Stomach (tissue), 9 donors: Measurements from ENCODE around the gene ZNF440. TPM values are rescaled to one million over a fixed set of nuclear protein-coding genes. Genes with fewer than 3 reads are reported as not detected.

ENCODE experiments used
- DNase-seq, 2 donors: peaks; one replicate each; pipeline versions ENCODE4 v3.0.0 to v3.0.0-alpha.2; 2013 to 2019
- H3K27ac ChIP-seq, 5 donors: fragments of 200-600 bp in 4 of 5; sonication (generic) in 4 of 5; one replicate each; pipeline ENCODE4 v1.5.1; 2013 to 2019; ENCODE audit warnings: mild to moderate bottlenecking in 1 of 5, moderate library complexity in 1 of 5
- H3K27me3 ChIP-seq, 3 donors: fragments of 200-600 bp; sonication (generic); one replicate each; pipeline ENCODE4 v1.5.1; 2017 to 2019; ENCODE audit warnings: mixed run types in 1 of 3
- H3K36me3 ChIP-seq, 4 donors: fragments of 200-600 bp; sonication (generic); 1 replicate in 3 of 4; 2 replicates in 1 of 4; pipeline ENCODE4 v1.5.1; 2016 to 2019
- H3K4me1 ChIP-seq, 4 donors: fragments of 200-600 bp; sonication (generic); one replicate each; pipeline ENCODE4 v1.5.1; 2016 to 2019
- H3K4me3 ChIP-seq, 4 donors: fragments of 200-600 bp; sonication (generic) in 3 of 4; one replicate each; pipeline ENCODE4 v1.5.1; 2016 to 2019; ENCODE audit warnings: mild to moderate bottlenecking in 1 of 4
- H3K9me3 ChIP-seq, 4 donors: fragments of 200-600 bp; sonication (generic); one replicate each; pipeline ENCODE4 v1.5.1; 2016 to 2019
- CTCF ChIP-seq, 7 experiments: fragments of 450-650 bp in 4 of 7; fragments of 200-600 bp in 3 of 7; sonication (generic) in 3 of 7; IDR thresholded peaks; one replicate each; pipeline ENCODE4 v1.5.1; 2016 to 2019; ENCODE audit warnings: antibody characterized with exemption in 7 of 7, control low read depth in 2 of 7, mild to moderate bottlenecking in 1 of 7
- EP300 ChIP-seq: sonication (generic); formaldehyde crosslinking; IDR thresholded peaks from one replicate; pipeline ENCODE4 v1.6.1; 2017; ENCODE audit warnings: antibody characterized with exemption
- POLR2A ChIP-seq, 4 donors: fragments of 450-650 bp; IDR thresholded peaks; one replicate each; pipeline ENCODE4 v1.6.1; 2016; ENCODE audit warnings: antibody characterized with exemption in 4 of 4, control low read depth in 2 of 4, mild to moderate bottlenecking in 1 of 4, moderate library complexity in 1 of 4
- POLR2AphosphoS5 ChIP-seq, 3 donors: sonication (generic); formaldehyde crosslinking; IDR thresholded peaks; one replicate each; pipeline ENCODE4 v1.6.1; 2016; ENCODE audit warnings: antibody characterized with exemption in 3 of 3
- WGBS, 5 donors: extraction: QIAGEN DNeasy Blood & Tissue Kit in 3 of 5; methylation state at CpG; one replicate each; pipeline versions ENCODE4 v1.1.5 to v1.1.7; 2013 to 2018; 5-methylcytosine and 5-hydroxymethylcytosine counted together
- intact Hi-C: fragments of 100-400 bp; cut with DNase I; formaldehyde crosslinking; loops from one replicate; pipeline ENCODE4 v1.15.1; 2023; ENCODE audit warnings: low total_unique reads
- polyA plus RNA-seq, 3 donors: library from polyadenylated mRNA; stranded (reverse); fragments of 200-250 nt; gene quantifications; one replicate each; pipeline ENCODE4 v1.2.3, GENCODE V29; 2013
- total RNA-seq, 5 donors: library from RNA; depleted of rRNA; stranded (reverse); fragments of >200 nt; gene quantifications; one replicate each; pipeline versions ENCODE4 v1.1.0 to v1.2.3, GENCODE V29; 2014 to 2016
- donor health status: healthy with polysubstance abuse.
- donor health status: Bipolar disorder and iron deficiency.
- donor health status: healthy.

Gene ZNF440
- total and polyA plus RNA-seq, 8 donors = 3.7 to 106 (median 13.8) TPM

- WGBS, 5 donors = 3 to 5% (median 5%) methylated on average over 8 of the region's 8 CpGs
- Histone ChIP-seq H3K9me3 (no peaks in the 10 kb centered on the region), H3K4me1 (peaks cover 10 to 27% (median 23%) of the 10 kb centered on the region in 4 donors), H3K27me3 (no peaks in the 10 kb centered on the region), H3K4me3 (peak overlapping the region in 3 of 4 donors; percentile 54 to 84 (median 61)), H3K27ac (peak overlapping the region; percentile 30 to 86 (median 81)), H3K36me3 (no peaks in the 10 kb centered on the region)
- DNase-seq = peak; percentile 93 to 97
- intact Hi-C loops = no loop called here
- TF ChIP-seq POLR2A (IDR thresholded peaks at IDR 0.05) (no peak), POLR2AphosphoS5 (IDR thresholded peaks at IDR 0.05) (peak; percentile 29 to 73 (median 62)), EP300 (no peak), CTCF (IDR thresholded peaks at IDR 0.05) (peak in 5 of 7 experiments; percentile 64 to 89 (median 83))
Observed at GRCh38 chr19:11797491-11797890, 16.6 kb upstream of the ZNF440 start.

- DNase-seq = peak; percentile 94 to 96
- Histone ChIP-seq H3K36me3 (no peaks in the 10 kb centered on the region), H3K27me3 (no peaks in the 10 kb centered on the region), H3K4me1 (peaks cover 10 to 27% (median 23%) of the 10 kb centered on the region in 4 donors), H3K9me3 (no peaks in the 10 kb centered on the region), H3K4me3 (peak within 1 kb of the TSS; percentile 54 to 84 (median 62)), H3K27ac (peak within 1 kb of the TSS; percentile 79 to 86 (median 85))
- WGBS, 5 donors = 1 to 3% (median 1%) methylated on average over 30 to 56 of the region's 56 CpGs
- intact Hi-C loops = no loop called here
- TF ChIP-seq POLR2A (IDR thresholded peaks at IDR 0.05) = no peak
- peak in 3 of 7 experiments; percentile 10 to 19 (median 10) for TF ChIP-seq CTCF (IDR thresholded peaks at IDR 0.05)
- TF ChIP-seq POLR2AphosphoS5 (IDR thresholded peaks at IDR 0.05) = peak; percentile 56 to 81 (median 59)
Observed at GRCh38 chr19:11798391-11799330, 15.4 kb upstream of the ZNF440 start, which contains the start of gene ZNF491. TSS of gene ZNF491 (plus strand) at chr19:11798523. CDS start at chr19:11805954, 7,431 bp downstream.

- Histone ChIP-seq H3K4me3 (no peak overlapping the region), H3K9me3 (peaks cover 16 to 44% (median 28%) of the 10 kb centered on the region in 4 donors), H3K27me3 (no peaks in the 10 kb centered on the region), H3K4me1 (no peaks in the 10 kb centered on the region), H3K27ac (no peak overlapping the region), H3K36me3 (peaks cover 3 to 36% (median 17%) of the 10 kb centered on the region in 4 donors)
- TF ChIP-seq EP300 = no peak
- TF ChIP-seq POLR2A (IDR thresholded peaks at IDR 0.05) = no peak
- TF ChIP-seq POLR2AphosphoS5 (IDR thresholded peaks at IDR 0.05) = no peak
- no peak for TF ChIP-seq CTCF (IDR thresholded peaks at IDR 0.05)
- intact Hi-C loops = no loop called here
- DNase-seq = no peak
- WGBS, 5 donors = 92 to 95% (median 94%) methylated on average over 11 of the region's 11 CpGs
Observed at GRCh38 chr19:11806354-11807098, 7.5 kb upstream of the ZNF440 start.

- DNase-seq = no peak
- 94 to 99% (median 94%) methylated on average over 2 of the region's 2 CpGs for WGBS, 5 donors
- H3K27ac ChIP-seq = no peak overlapping the region
- H3K9me3 ChIP-seq = peaks cover 16 to 44% (median 28%) of the 10 kb centered on the region in 4 donors
- no peaks in the 10 kb centered on the region for H3K4me1 ChIP-seq
- H3K4me3 ChIP-seq = no peak overlapping the region
- intact Hi-C loops = no loop called here
- no peaks in the 10 kb centered on the region for H3K27me3 ChIP-seq
- TF ChIP-seq POLR2A (IDR thresholded peaks at IDR 0.05) (no peak), EP300 (no peak), CTCF (IDR thresholded peaks at IDR 0.05) (no peak), POLR2AphosphoS5 (IDR thresholded peaks at IDR 0.05) (no peak)
- H3K36me3 ChIP-seq = peaks cover 3 to 36% (median 17%) of the 10 kb centered on the region in 4 donors
Observed at GRCh38 chr19:11807099-11807380, 7.0 kb upstream of the ZNF440 start.
